Breast epithelium (tissue), 4 donors: ENCODE data around the gene FAM83E. TPM values are rescaled to one million over a fixed set of nuclear protein-coding genes. Genes with fewer than 3 reads are reported as not detected.

Experiments
- DNase-seq, 2 donors: peaks; one replicate each; pipeline ENCODE4 v3.0.0-alpha.2; 2019; ENCODE audit warnings: low spot score in 2 of 2
- H3K27ac ChIP-seq, 2 donors: fragments of 200-600 bp; sonication (generic) in 1 of 2; one replicate each; pipeline ENCODE4 v1.5.1; 2016 to 2019; ENCODE audit warnings: mild to moderate bottlenecking in 1 of 2
- H3K27me3 ChIP-seq, 2 donors: fragments of 200-600 bp; sonication (generic) in 1 of 2; one replicate each; pipeline versions ENCODE4 v1.5.1 to v1.6.0; 2017 to 2019; ENCODE audit warnings: control low read depth in 1 of 2, mild to moderate bottlenecking in 1 of 2
- H3K36me3 ChIP-seq: fragments of 200-600 bp; one replicate; pipeline ENCODE4 v1.5.1; 2019
- H3K4me1 ChIP-seq, 2 donors: fragments of 200-600 bp; sonication (generic); one replicate each; pipeline ENCODE4 v1.5.1; 2016 to 2019; ENCODE audit warnings: control low read depth in 1 of 2
- H3K4me3 ChIP-seq, 3 donors: fragments of 200-600 bp; sonication (generic); 1 replicate in 2 of 3; 2 replicates in 1 of 3; pipeline ENCODE4 v1.5.1; 2016 to 2019; ENCODE audit warnings: mild to moderate bottlenecking in 3 of 3, moderate library complexity in 2 of 3
- H3K9me3 ChIP-seq, 2 donors: fragments of 200-600 bp; sonication (generic) in 1 of 2; one replicate each; pipeline ENCODE4 v1.5.1; 2016 to 2019; ENCODE audit warnings: control low read depth in 1 of 2
- CTCF ChIP-seq, 3 donors: fragments of 450-650 bp; IDR thresholded peaks; one replicate each; pipeline ENCODE4 v1.5.1; 2016 to 2017; ENCODE audit warnings: antibody characterized with exemption in 3 of 3, mild to moderate bottlenecking in 3 of 3, moderate library complexity in 3 of 3
- POLR2A ChIP-seq: fragments of 450-650 bp; IDR thresholded peaks from one replicate; pipeline ENCODE4 v1.6.1; 2016; ENCODE audit warnings: antibody characterized with exemption, mild to moderate bottlenecking, moderate library complexity
- POLR2AphosphoS5 ChIP-seq, 3 donors: sonication (generic); formaldehyde crosslinking; IDR thresholded peaks; one replicate each; pipeline ENCODE4 v1.6.1; 2017; ENCODE audit warnings: antibody characterized with exemption in 3 of 3
- intact Hi-C: fragments of 100-400 bp; cut with DNase I; formaldehyde crosslinking; loops from one replicate; pipeline ENCODE4 v1.15.1; 2023; ENCODE audit warnings: low total_unique reads
- total RNA-seq, 3 donors: library from RNA; depleted of rRNA; stranded (reverse); fragments of >200 nt; gene quantifications; one replicate each; pipeline ENCODE4 v1.1.0, GENCODE V29; 2016

The FAM83E gene
- total RNA-seq, 3 donors from 2014 or later: 3.3 to 5.6 TPM; not detected in 1

GRCh38 chr19:48639483-48640375 lies 24.9 kb upstream of the FAM83E start:
- no peak for DNase-seq
- peak overlapping the region; percentile 25 to 99 for H3K27ac ChIP-seq

GRCh38 chr19:48638831-48639381 lies 24.0 kb upstream of the FAM83E start:
- TF ChIP-seq POLR2AphosphoS5 (IDR thresholded peaks at IDR 0.05) (no peak), POLR2A (no peak), CTCF (IDR thresholded peaks at IDR 0.05) (no peak)
- intact Hi-C loops: no loop called here
- Histone ChIP-seq H3K9me3 (no peaks in the 10 kb centered on the region), H3K4me3 (peak overlapping the region; percentile 63 to 88 (median 77)), H3K4me1 (peaks cover 0 to 3% of the 10 kb centered on the region in 2 donors), H3K27ac (peak overlapping the region; percentile 99), H3K27me3 (no peaks in the 10 kb centered on the region), H3K36me3 (no peaks in the 10 kb centered on the region)
- DNase-seq: peak in 1 of 2 donors; percentile 39

More at GRCh38 chr19:48639483-48640375, 24.9 kb upstream of the FAM83E start:
- no peaks in the 10 kb centered on the region for H3K9me3 ChIP-seq
- no peaks in the 10 kb centered on the region for H3K36me3 ChIP-seq
- H3K27me3 ChIP-seq: no peaks in the 10 kb centered on the region
- no peak overlapping the region for H3K4me3 ChIP-seq
- H3K4me1 ChIP-seq: peaks cover 0 to 4% of the 10 kb centered on the region in 2 donors
- intact Hi-C loops: loop anchor here (5.0 kb wide), 1 partner anchor 1128 kb away; the partner anchor contains the start of gene AP2A1
- TF ChIP-seq POLR2AphosphoS5 (IDR thresholded peaks at IDR 0.05): no peak
- TF ChIP-seq CTCF (IDR thresholded peaks at IDR 0.05): no peak
- no peak for TF ChIP-seq POLR2A

GRCh38 chr19:48637948-48638830 lies 23.3 kb upstream of the FAM83E start:
- Histone ChIP-seq H3K27ac (peak overlapping the region; percentile 99), H3K27me3 (no peaks in the 10 kb centered on the region), H3K4me1 (peaks cover 0 to 7% of the 10 kb centered on the region in 2 donors), H3K4me3 (peak overlapping the region; percentile 63 to 88 (median 77)), H3K36me3 (no peaks in the 10 kb centered on the region), H3K9me3 (no peaks in the 10 kb centered on the region)
- peak in 2 of 3 donors; percentile 34 to 40 for TF ChIP-seq CTCF (IDR thresholded peaks at IDR 0.05)
- peak; percentile 28 for TF ChIP-seq POLR2A
- peak in 2 of 3 donors; percentile 18 to 42 for TF ChIP-seq POLR2AphosphoS5 (IDR thresholded peaks at IDR 0.05)
- intact Hi-C loops: no loop called here
- DNase-seq: peak; percentile 83 to 91

- Histone ChIP-seq H3K36me3 (no peaks in the 10 kb centered on the region), H3K4me1 (peaks cover 0 to 7% of the 10 kb centered on the region in 2 donors), H3K9me3 (no peaks in the 10 kb centered on the region), H3K27ac (peak overlapping the region; percentile 99), H3K4me3 (peak overlapping the region; percentile 63 to 88 (median 77)), H3K27me3 (no peaks in the 10 kb centered on the region)
- intact Hi-C loops: no loop called here
- peak; percentile 100 for DNase-seq
- TF ChIP-seq POLR2A (no peak), CTCF (IDR thresholded peaks at IDR 0.05) (no peak), POLR2AphosphoS5 (IDR thresholded peaks at IDR 0.05) (peak; percentile 58 to 85 (median 82))
Measured at GRCh38 chr19:48637449-48637947, 22.6 kb upstream of the FAM83E start.
